Fibroblast of skin of right quadriceps (primary cell): ENCODE data around the gene PAFAH2.
A peak's percentile ranks its signal among the peaks of the same experiment; 100 is the strongest.

Source experiments
- DNase-seq: peaks from one replicate; pipeline ENCODE4 v3.0.0-alpha.2; 2013

Gene PAFAH2

GRCh38 chr1:25927521-25928265 lies 70.2 kb downstream of the PAFAH2 start:
- no peak for DNase-seq

- DNase-seq = no peak
These were observed 70.9 kb downstream of the PAFAH2 start for GRCh38 chr1:25926731-25927496.

GRCh38 chr1:25924454-25924853 lies 73.4 kb downstream of the PAFAH2 start:
- DNase-seq = no peak

- DNase-seq = peak; percentile 21
These were observed 74.8 kb downstream of the PAFAH2 start for GRCh38 chr1:25922971-25923552.

GRCh38 chr1:25922056-25922970 lies 75.5 kb downstream of the PAFAH2 start:
- DNase-seq = peak; percentile 39

GRCh38 chr1:25918615-25919014 lies 79.2 kb downstream of the PAFAH2 start:
- DNase-seq = no peak

GRCh38 chr1:25917996-25918395 lies 79.9 kb downstream of the PAFAH2 start:
- peak; percentile 13 for DNase-seq

- no peak for DNase-seq
These were observed 81.4 kb downstream of the PAFAH2 start for GRCh38 chr1:25916460-25916859.

GRCh38 chr1:25914074-25914995 lies 83.5 kb downstream of the PAFAH2 start:
- peak; percentile 33 for DNase-seq

- DNase-seq = no peak
These were observed 84.7 kb downstream of the PAFAH2 start for GRCh38 chr1:25913206-25913605.

GRCh38 chr1:25912076-25912831 lies 85.6 kb downstream of the PAFAH2 start:
- DNase-seq = peak; percentile 86

GRCh38 chr1:25911162-25911561 lies 86.7 kb downstream of the PAFAH2 start:
- no peak for DNase-seq
